GM21515 (cell line): ENCODE results near the gene MEIS2.

Experiments used
- ATAC-seq: cut with Tn5 transposase; IDR thresholded peaks from one replicate; pipeline ENCODE4 v1.9.1; 2021; ENCODE audit not compliant: unreplicated experiment

MEIS2 gene

DNA sequence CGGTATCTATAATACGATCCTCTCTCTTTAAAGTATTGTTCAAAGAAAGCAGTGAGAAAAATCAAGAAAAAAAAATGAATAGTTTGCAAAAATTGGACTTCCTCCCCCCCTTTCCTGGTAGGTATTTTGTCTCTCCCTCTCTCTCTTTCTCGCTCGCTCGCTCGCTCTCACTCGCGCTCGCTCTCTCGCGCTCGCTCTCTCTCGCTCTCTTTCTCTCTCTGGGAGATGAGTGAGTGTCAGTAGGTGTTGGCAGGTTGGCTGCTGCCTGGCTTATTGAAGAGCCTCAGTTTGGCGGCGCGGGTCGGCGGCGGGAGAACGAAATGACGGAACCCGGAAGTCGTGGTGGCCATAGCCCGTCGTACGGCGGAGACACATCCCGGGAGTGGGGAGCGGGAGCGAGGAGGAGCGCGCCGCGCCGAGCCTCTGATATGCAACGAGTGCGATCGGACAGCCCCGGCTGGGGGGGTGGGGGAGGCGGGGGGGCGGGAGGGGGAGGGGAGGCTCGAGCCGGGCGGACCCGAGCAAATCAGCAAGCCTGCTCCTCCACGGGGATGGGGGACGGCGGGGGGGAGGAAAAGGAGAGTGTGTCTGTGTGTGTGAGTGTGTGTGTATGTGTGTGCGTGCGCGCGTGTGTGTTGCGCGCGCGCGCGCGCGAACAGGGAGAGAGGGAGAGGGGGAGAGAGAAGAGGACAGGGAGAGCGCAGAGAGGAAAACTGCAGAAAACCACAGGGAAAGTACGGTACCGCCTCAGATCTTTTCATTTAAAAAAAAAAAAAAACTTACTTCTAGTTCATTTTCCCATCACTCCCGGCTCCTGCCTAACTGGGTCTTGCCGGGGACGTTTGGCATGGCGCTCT lies at the start of gene MEIS2:
MEIS2 (minus strand) TSS at position 441 of the 857 bp plus-strand sequence. CDS start 1,083 bp downstream, outside the sequence.
- peak; percentile 41 for ATAC-seq

DNA sequence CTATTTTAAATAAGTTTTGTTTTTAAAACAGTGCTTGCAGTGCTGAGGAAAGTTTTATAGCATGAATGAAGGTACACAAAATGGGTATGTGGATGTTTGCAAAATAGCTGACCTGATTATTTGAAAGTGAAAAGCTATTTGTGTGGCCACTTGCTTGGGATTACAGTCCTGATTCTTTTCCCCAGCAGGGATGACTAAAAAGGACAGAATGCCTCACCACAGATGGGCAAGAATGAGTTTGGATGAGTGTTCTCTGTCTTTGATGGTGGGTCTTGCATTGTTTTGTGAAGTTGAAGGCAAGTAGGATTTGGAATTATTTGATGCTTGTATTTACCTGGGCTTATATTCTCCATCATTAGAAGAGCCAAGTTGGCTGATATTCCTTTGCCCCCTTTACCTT lies 48.8 kb upstream of the MEIS2 start:
- no peak for ATAC-seq

DNA sequence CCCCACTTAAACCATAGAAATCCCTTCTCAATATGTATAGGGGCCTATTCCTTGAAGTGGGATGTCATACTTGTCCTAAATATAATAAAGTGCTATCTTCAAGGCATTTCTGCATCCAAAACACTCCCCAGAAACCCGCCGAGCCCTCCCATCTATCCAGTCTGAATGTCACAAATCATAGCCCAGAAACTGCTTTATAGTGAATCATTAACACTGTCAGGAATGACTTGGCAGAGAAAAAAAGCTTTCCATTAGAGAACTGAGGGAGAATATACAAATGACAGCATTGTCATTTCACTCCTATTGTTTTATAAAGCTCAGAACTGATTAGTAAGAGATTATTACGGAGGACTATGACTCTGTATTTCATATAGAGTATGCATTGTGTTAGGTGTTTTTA lies 48.4 kb upstream of the MEIS2 start:
- no peak for ATAC-seq

DNA sequence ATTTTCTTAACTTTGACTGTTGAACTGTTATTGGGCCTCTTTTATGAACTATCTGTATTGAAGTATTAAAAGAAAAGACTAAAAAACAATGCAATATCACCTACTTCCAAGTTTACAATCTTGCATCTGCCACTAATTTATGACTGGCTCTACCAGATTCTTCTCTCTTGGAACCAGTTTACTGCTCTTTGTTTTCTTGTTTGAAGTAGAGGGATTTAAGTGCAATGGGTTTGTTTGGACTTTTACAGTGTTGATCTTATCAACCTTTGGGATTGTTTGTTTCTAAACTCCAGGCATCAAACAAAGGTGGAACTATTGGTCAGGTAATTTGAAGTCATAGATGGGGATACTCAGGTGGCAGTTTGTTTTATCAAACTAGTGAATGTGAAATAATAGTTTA lies 43.0 kb upstream of the MEIS2 start:
- ATAC-seq = no peak

DNA sequence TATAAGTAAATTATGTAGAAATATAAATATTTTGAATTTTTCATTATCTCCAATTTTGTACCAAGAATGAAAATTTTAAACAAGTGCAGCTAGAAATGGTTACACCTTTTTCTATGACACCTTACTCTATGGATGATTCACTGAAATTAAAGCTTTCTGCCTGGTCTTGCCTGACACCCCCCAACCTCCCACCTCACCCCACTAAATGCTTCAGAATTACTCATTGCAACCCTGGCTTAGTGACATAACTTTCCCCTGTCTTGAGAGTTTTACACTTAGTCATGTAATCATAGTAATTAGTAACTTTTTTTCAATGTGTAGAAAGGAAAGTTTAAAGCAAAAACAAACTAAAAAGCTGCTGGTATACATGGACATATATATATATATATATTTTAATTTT lies 42.0 kb upstream of the MEIS2 start:
- no peak for ATAC-seq

DNA sequence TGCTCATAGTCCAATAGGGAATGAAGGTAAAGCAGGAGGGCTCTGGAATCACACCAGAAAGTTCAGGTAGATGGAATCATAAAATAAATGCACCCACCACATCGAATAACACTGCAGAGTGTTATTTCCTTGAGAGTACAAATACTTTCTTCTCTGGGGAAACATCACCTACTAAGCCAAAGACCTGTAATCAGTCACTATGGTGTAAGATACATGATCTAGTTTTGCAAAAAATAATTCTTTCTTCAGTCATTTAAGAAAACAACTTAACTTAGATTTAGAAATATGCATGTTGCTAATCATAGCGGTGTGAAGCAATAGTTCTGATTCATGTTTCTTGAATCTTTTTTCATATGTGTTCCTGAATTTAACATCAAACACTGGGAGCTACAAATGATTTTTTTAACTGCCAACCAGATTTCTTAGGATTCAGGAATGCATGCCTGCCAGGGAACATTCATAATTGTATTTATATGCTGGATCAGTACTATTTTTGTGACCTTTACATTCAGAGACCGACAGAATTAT lies 40.2 kb upstream of the MEIS2 start:
- ATAC-seq = no peak

DNA sequence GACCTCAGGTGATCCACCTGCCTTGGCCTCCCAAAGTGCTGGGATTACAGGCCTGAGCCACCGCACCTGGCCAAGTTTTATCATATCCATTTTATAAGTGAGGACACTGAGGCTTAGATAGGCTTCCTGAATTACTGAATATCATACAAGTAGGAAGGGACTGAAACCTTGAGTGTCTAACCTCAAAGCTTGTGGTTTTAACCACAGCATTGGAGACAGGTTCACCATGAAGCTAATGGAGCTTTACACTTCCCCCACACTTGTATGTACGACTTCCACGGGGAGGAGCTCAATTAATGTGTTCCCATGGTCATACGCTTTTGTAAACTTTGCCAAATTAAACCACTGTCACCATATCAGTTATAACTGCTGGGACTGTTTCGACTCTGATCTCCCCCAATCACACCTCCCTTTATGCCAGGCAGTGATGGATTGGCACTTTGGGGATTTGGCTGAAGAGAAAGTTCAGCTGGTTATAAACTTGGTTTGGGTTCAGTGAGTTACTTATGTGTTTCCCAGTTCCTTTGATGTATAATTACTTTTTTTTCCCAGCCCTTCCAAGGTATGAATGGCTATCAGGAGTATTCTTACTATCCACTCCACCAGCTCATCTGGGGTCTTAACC lies 38.4 kb upstream of the MEIS2 start:
- no peak for ATAC-seq

DNA sequence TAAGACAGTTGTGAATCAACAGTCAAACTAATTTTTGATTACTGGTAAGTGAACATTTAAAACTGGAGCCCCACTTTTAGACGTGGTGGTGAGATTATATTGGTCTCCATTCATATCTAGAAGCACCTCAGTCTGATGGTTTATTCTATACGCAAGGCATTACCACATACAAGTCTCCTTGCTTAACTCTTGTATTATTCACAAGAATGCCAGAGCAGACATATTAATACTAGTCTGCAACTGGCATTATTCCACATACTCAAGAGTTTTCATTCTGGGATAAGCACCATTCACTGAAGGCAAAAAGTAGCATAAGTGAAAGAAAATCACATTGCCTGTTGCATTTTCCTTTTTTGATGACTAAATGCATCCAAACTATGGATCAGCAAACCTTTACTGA lies 36.9 kb upstream of the MEIS2 start:
- ATAC-seq = no peak

DNA sequence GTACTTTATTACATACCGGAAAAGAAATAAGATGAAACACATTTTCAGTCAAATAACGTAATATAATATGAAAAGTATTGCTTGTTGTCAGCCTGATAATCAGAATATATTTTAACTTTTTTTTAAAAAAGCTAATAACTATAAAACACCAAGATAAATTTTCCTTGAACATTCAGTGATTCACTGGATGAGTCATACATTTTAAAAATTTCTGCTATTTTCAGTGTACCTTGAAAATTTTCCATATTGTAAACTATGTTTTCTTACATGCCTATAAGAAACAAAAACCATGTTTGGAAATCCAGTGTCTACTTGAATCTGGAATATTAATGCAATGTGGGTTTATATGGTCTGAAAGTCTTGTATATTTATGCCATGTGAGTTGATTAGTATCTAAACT lies 36.3 kb upstream of the MEIS2 start:
- ATAC-seq = no peak

DNA sequence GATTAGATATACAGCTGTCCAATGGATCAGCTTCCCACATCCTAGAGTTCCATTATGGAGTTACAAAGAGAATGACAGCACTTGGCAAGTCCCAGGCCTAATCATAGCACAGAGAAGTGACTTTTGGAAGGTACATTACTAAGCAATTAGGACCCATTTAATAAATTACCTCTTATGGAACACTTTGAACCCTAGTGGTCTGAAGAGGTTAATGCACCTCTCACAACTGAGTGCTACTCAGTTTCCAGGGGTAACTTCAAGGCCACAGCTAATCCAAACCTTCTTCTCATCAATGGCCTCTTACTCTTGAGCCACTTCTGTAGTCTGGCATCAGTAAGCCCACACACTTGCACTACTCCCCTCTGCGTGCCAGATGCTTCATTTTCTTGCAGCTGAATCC lies 34.9 kb upstream of the MEIS2 start:
- ATAC-seq = no peak

DNA sequence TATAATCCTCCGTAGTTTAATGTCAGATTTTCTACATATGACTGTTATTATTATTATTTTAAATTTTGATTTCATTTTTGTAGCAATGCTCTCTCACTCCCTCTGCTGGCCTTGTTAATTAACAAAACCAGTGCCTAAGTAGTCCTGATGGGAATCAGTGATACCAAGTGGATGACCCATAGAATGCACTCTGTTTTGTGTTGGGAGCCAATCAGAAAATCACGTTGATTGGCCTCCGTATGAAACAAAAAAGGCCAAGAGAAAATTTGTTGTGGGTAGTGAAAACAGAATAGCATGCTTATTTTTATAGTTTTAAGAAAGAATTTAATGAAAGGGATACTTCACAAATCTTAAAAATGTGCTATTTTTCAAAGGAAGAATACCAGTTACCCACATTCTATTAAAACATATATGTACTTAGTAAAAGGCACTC lies 34.4 kb upstream of the MEIS2 start:
- ATAC-seq = no peak

DNA sequence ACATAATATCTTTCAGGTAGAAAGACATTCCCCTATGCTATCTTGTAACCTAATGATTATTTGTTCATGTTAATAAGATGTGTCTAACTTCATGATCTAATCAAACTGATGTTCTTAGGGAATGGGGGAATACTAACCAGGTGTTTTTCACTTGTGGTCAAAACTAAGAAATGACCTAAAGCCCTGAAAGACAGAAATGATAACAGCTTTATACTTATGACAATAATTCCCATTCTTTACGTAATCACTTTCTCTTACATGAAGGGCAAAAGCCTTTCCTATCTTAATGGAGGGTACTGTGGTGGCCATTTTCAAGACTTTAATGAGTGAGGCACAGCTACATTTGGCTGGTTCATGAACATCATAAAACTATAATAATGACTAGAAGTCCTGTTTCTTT lies 33.9 kb upstream of the MEIS2 start:
- ATAC-seq = no peak

DNA sequence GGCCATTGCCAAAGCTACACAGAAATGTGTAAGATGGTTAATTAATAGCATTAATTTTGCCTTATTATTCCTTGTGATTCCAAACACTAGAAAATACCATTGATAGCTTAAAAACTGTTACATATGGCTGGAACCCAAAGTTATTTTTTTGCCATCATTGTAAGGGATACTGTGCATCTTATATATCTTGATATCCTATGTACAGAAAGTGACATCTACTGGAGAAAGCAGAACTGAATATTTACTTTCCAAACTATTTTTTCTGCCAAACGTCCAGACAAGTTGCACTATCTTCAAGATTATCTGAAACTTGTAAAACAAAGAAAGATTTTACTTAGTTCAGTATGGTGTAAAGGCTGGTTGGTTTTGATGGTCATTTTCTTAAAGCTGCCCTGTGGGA lies 33.3 kb upstream of the MEIS2 start:
- no peak for ATAC-seq

DNA sequence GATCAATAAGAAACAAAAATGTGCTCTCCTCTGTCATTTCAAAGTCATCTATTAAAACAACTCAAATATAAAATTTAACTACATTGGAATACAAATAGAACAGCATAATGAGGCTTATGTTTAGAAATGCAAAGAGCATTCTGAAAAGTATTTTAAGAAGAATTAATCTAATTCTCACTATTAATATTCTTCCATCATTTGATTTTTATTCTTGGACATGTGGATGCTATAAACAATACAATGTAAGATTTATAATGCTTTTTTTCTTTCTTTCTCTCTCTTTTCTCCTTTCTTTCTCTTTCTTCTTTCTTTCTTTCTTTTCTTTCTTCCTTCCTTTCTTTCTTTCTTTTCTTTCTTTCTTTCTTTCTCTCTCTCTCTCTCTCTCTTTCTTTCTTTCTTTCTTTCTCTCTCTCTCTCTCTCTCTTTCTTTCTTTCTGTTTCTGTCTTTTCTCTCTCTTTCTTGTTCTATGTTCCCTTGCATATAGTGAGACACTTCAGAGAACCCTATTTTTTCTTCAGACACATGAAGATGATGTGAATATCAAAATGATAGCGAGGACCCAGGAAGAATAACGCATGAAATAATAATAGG lies 32.6 kb upstream of the MEIS2 start:
- ATAC-seq = no peak

DNA sequence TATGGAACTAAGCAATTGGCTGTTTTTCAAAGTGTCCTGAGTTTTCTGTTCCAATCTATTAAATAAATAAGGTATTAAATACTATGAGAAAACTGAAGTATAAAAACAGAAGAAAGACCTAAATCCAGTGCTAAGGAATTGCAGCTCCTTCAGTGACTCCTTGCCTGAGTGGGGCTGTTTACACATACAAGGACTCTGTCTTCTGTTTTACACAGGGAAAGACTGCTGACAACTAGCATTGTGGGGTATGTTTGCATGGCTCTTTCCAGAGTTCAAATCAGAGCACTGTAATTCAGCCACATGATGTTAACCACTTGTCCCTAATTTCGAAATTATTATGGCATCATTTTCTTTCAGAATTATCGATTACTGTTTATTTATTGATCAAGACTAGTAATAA lies 31.3 kb upstream of the MEIS2 start:
- no peak for ATAC-seq

DNA sequence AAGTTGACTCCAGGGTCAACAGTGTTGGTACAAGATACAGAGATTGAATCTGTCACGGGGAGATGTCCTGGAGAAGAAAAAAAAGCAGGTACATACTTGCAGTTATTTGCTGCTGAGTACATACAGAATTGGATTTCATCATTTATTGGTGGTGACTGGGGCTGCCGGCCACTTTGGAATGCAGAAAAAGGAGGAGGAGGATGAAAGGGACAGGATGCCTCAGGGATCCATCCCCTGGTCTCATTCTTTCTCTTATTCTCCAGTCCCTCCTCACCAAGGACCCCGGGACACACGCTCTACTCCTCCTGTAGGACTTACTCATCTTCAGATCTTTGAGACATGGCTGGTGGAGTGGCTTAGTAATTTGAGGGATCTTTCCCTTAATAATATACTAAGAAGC lies 30.0 kb upstream of the MEIS2 start:
- no peak for ATAC-seq

DNA sequence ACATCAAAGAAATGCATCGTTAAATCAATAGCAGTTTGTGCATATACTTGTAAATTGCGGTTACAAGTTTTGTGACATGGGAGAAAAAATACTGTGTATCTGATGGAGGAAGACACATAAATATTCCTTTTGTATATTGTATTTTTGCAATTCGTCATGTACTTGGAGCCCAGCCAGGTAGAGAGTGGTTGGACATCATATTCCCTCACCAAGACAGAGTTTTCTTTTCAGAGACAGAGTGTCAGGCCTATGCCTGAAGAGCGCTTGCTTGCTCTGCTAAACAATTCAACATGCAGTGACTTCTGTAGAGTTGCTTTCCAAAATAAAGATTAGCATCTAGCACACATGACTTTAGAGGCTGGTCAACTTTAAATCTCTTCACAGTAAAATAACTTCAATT lies 24.8 kb upstream of the MEIS2 start:
- ATAC-seq = no peak

DNA sequence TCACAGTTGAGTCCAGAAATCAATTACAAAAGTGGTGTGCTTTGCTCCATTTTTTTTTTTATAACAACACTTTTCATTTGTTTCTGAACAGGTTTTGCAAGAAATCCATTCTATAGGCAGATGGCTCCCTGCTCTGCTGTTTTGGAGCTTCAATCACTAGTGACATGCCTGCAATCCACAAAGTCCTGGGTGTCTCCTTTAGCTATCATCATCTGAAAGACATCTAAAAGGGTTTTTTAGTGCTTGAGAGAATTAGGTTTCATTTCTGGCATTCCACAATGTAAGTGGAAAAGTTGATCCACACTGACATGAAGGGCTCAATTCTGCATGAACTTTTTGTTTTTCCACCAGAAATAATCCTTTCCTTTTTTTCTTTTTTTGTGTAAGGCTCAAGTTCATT lies 24.0 kb upstream of the MEIS2 start:
- no peak for ATAC-seq

DNA sequence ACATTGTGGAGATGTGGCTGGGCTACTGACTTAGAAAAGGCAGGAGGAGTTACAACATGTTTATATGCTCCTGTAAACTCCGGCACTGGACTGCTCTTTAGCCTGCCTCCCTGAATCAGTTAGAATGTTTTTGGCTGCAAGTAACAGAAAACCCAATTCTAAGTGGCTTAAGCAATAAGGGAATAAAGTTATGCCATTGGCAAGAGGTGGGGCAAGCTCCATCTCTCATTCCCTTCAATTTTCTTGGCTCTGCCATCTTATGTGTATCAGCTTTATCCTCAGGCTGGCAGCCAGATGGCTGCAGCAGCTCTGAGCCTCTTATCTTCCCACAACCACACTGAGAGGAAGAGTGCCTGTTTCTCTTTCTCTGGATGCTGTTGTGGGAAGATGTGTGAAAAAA lies 22.4 kb upstream of the MEIS2 start:
- no peak for ATAC-seq

DNA sequence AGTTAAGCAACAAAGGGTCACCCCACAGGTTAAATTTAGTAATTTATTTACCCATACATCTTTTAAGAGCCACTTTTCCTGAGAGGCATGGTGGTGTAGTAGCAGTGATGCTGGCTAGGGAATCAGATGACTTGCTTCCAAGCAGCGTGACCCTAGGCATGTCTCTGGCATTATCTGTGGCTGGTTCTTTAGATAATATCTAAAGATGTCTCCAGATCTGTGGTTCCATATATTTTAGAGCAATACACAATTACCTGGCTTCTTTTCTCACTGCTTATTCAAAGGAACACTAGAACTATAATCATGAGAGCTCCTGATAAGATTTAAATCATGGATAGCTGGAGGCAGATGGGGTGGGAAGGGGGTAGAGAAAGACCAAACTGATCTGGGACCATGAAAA lies 21.1 kb upstream of the MEIS2 start:
- ATAC-seq = no peak

DNA sequence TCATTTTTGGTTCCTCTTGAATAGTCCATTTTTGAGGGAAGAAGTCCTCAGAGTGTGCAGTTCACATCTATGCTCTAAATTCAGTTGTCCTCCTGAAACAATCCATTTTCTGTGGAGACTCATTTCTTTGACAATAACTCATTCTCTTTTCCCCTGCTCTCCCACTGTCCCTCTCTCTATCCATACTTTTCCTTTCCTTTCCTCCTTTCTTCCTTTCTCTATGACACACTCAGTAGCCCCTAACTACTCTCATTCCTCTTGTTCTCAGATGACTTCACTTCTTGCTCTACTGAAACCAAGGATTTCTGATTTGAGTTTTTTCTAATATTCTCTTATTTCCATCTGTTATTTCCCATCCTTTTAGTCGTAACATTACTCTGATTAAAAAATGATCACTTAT lies 16.7 kb upstream of the MEIS2 start:
- no peak for ATAC-seq

DNA sequence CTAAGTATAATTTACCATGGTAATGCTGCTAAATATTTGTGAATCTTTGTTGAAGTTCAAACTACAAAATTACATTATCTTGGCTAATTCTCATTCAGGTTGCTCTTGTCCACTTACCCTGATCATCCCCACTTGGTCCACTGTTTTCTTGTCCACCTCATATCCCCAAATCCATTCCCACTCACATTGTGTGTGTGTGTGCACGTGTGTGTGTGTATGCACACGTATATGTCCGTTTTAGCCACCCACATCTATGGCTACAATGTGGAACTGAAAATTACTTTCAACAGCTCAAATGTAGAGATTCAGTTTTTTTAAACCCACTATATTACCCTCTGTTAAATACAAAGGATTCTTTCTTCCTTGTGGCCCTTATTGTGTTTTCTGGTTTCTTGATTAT lies 15.2 kb upstream of the MEIS2 start:
- ATAC-seq = no peak
